HG03039 (cell line): ENCODE data around the gene PCDHGB1.
"Not testable (repeated sequence)": the region's sequence is repeated elsewhere in the genome, so short reads cannot be mapped to it uniquely, and the experiment has no call there.

Source experiments
- ATAC-seq: cut with Tn5 transposase; IDR thresholded peaks from one replicate; pipeline ENCODE4 v1.9.1; 2021; ENCODE audit warnings: mild to moderate bottlenecking, moderate library complexity; ENCODE audit not compliant: unreplicated experiment

Gene PCDHGB1

GRCh38 chr5:141345327-141345726, 4.6 kb upstream of the PCDHGB1 start:
- ATAC-seq = no peak

- not testable (repeated sequence) for ATAC-seq
Measured at GRCh38 chr5:141346017-141346416, 3.9 kb upstream of the PCDHGB1 start.

GRCh38 chr5:141351591-141351990, 1.7 kb downstream of the PCDHGB1 start:
- ATAC-seq = no peak

- no peak for ATAC-seq
Measured at GRCh38 chr5:141354900-141355469, 5.1 kb downstream of the PCDHGB1 start, which contains the start of gene PCDHGA4. TSS of gene PCDHGA4 (plus strand) at chr5:141355021. CDS start at chr5:141355108, 87 bp downstream.

GRCh38 chr5:141355641-141356040, 5.7 kb downstream of the PCDHGB1 start:
- no peak for ATAC-seq

- ATAC-seq = no peak
Measured at GRCh38 chr5:141356133-141356532, 6.2 kb downstream of the PCDHGB1 start.

- ATAC-seq = no peak
Measured at GRCh38 chr5:141356950-141357349, 7.1 kb downstream of the PCDHGB1 start.

GRCh38 chr5:141359790-141360426, 10.0 kb downstream of the PCDHGB1 start, which contains the start of gene PCDHGB2:
TSS of gene PCDHGB2 (plus strand) at chr5:141359994. CDS start at chr5:141360136, 142 bp downstream.
- no peak for ATAC-seq

GRCh38 chr5:141360685-141361084, 10.8 kb downstream of the PCDHGB1 start:
- ATAC-seq = no peak

- ATAC-seq = no peak
Measured at GRCh38 chr5:141362719-141363118, 12.8 kb downstream of the PCDHGB1 start.

- no peak for ATAC-seq
Measured at GRCh38 chr5:141363952-141364660, 14.2 kb downstream of the PCDHGB1 start, which contains the start of gene PCDHGA5. TSS of gene PCDHGA5 (plus strand) at chr5:141364162. CDS start at chr5:141364331, 169 bp downstream.

GRCh38 chr5:141366016-141366896, 16.4 kb downstream of the PCDHGB1 start:
- no peak for ATAC-seq

GRCh38 chr5:141369994-141370848, 20.3 kb downstream of the PCDHGB1 start, which contains the start of gene PCDHGB3:
TSS of gene PCDHGB3 (plus strand) at chr5:141370242. CDS start at chr5:141370395, 153 bp downstream.
- no peak for ATAC-seq

GRCh38 chr5:141371572-141372475, 21.9 kb downstream of the PCDHGB1 start:
- no peak for ATAC-seq

- ATAC-seq = no peak
Measured at GRCh38 chr5:141373673-141374317, 23.9 kb downstream of the PCDHGB1 start, which contains the start of gene PCDHGA6. TSS of gene PCDHGA6 (plus strand) at chr5:141373891. CDS start at chr5:141374084, 193 bp downstream.

GRCh38 chr5:141374627-141375026, 24.7 kb downstream of the PCDHGB1 start:
- no peak for ATAC-seq

GRCh38 chr5:141375444-141376155, 25.7 kb downstream of the PCDHGB1 start:
- ATAC-seq = not testable (repeated sequence)
